Activated CD8-positive, alpha-beta memory T cell treated with anti-CD3 and anti-CD28 coated beads, Interleukin-2, amount 50 U/mL, for 24 hours (primary cell): Measurements from ENCODE around the gene BCORL1.

ENCODE experiments used
- DNase-seq: peaks from one replicate; pipeline ENCODE4 v3.0.0-alpha.2; 2020; ENCODE audit errors: extremely low read depth

BCORL1 gene, protein sequence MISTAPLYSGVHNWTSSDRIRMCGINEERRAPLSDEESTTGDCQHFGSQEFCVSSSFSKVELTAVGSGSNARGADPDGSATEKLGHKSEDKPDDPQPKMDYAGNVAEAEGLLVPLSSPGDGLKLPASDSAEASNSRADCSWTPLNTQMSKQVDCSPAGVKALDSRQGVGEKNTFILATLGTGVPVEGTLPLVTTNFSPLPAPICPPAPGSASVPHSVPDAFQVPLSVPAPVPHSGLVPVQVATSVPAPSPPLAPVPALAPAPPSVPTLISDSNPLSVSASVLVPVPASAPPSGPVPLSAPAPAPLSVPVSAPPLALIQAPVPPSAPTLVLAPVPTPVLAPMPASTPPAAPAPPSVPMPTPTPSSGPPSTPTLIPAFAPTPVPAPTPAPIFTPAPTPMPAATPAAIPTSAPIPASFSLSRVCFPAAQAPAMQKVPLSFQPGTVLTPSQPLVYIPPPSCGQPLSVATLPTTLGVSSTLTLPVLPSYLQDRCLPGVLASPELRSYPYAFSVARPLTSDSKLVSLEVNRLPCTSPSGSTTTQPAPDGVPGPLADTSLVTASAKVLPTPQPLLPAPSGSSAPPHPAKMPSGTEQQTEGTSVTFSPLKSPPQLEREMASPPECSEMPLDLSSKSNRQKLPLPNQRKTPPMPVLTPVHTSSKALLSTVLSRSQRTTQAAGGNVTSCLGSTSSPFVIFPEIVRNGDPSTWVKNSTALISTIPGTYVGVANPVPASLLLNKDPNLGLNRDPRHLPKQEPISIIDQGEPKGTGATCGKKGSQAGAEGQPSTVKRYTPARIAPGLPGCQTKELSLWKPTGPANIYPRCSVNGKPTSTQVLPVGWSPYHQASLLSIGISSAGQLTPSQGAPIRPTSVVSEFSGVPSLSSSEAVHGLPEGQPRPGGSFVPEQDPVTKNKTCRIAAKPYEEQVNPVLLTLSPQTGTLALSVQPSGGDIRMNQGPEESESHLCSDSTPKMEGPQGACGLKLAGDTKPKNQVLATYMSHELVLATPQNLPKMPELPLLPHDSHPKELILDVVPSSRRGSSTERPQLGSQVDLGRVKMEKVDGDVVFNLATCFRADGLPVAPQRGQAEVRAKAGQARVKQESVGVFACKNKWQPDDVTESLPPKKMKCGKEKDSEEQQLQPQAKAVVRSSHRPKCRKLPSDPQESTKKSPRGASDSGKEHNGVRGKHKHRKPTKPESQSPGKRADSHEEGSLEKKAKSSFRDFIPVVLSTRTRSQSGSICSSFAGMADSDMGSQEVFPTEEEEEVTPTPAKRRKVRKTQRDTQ (N-terminal part only)

DNA sequence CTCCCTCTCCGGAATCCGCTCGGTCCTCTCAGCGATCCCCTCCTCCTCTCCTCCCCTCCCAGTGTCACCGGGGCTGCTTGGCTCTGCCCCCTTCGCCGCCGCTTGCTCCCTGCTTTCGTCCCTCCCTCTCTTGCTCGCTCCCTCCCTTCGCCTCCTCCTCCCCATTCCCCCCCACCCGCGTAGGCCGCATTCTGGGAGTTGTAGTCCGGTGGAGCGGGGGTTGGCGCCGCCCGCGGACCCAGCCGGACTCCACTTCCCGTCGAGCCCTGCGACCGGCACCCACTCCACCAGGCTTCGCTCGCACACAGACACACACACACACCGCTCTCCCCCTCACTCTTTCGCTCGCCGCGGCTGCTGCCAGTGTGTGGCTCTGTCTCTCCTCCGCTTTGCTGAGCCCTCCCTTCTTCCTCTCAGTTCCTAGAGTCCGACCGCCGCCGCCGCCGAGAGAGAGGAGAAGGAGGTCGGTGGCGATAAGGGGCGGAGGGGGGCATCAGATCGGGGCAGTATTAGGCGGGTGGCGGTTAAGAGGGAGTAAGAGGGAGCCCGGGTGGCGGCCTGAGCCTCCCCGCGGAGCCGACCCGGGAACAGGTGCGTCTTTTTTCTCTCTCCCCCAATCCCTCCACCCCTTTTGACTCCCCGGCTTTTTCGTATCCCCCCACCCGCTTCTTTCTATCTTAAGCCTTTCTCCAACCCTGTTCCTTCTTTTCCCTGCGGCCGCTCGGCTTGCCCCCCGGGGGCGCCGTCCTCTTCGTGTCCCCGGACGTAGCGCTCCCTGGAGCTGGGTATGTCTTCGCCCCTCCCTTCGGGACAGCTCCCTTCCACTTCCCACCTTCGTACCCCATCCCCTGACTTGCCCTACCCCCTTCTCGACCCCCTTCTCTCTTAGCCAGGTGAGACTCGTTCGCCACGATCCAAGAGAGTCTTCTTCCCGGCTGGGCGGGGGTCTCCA lies at the start of gene BCORL1:
Gene BCORL1, plus strand, starts transcription at position 336 of the 952 bp plus-strand sequence. CDS start 22,597 bp downstream, outside the sequence.
- peak; percentile 60 for DNase-seq

GRCh38 chrX:129932821-129933321 lies 49.6 kb upstream of the BCORL1 start:
- DNase-seq: no peak

DNA sequence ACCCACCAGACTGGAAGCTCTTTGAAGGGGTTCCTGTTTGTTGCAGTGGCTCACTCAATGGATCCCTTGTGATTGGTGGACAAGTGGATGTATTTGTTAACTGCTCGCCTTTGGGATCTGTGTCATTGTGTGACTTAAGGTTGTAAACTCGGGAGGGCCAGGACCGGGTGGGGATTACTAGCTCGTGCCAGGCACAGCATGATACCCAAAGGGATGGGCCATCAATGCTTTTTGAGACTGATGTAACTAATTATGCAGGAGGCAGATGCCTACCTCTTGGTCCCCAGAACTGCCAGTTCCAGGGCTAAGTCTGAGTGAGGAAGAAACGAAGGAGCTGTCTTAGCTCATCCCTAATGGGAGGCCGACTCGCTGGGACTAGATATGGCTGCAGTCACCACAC lies 48.7 kb upstream of the BCORL1 start:
- no peak for DNase-seq

- no peak for DNase-seq
Observed at GRCh38 chrX:129934461-129934860, 48.0 kb upstream of the BCORL1 start.

DNA sequence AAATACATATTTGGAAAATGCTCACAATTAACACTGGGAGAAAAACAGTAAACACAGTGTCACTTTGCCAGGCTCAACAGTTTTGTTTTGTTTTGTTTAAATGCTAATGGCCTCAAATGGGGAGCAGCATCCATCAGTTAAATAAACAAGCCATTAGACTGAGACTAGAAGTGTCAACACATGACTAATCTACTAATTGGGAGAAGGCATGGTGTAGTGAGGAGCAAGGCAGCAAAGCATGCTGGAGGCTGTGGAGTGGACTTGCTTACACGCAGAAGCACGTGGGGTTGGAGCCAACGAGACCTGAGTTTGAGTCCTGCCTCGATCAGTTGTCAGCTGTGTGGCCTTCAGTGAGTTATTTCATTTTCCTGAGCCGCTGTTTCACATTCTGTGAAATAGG lies 47.5 kb upstream of the BCORL1 start:
- DNase-seq: no peak

DNA sequence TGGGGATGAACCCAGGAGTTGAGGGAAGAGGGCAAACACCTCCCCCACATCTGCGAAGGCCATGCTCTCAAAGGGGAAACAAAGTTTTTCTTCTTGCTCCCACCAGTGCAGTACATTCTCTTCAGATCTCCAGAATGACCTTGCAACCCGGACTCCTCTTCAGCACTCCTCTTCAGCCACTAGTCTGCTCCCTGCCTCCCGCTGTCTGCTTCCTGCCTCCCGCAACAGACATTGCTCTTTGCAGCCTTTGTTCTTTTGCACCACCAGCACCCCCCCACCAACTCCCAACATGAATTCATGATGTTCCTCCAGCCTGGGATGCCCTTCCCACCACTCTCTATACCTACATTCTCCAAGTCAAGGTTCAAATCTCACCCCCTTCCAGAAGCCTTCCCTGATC lies 44.4 kb upstream of the BCORL1 start:
- no peak for DNase-seq

- no peak for DNase-seq
Observed at GRCh38 chrX:129939986-129940385, 42.4 kb upstream of the BCORL1 start.

DNA sequence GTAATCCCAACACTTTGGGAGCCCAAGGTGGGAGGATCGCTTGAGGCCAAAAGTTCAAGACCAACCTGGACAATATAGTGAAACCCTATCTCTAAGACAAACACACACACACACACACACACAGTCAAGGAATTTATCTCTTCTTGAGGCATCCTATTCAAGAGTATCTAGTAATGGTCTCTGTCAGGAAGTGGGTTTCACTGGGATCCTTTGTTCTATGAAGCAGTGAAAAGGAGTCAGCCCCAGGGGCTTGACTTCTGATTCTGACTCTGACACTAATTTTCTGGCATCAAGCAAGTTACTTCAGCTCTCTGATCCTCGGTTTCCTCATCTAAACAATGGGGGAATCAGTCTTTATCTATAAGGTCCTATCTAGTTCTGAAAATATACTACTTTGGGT lies 41.7 kb upstream of the BCORL1 start:
- DNase-seq: no peak

- DNase-seq: no peak
Observed at GRCh38 chrX:129945131-129945530, 37.3 kb upstream of the BCORL1 start.

GRCh38 chrX:129953334-129953648 lies 29.1 kb upstream of the BCORL1 start:
- DNase-seq: no peak

GRCh38 chrX:129953881-129954280 lies 28.6 kb upstream of the BCORL1 start:
- DNase-seq: no peak

DNA sequence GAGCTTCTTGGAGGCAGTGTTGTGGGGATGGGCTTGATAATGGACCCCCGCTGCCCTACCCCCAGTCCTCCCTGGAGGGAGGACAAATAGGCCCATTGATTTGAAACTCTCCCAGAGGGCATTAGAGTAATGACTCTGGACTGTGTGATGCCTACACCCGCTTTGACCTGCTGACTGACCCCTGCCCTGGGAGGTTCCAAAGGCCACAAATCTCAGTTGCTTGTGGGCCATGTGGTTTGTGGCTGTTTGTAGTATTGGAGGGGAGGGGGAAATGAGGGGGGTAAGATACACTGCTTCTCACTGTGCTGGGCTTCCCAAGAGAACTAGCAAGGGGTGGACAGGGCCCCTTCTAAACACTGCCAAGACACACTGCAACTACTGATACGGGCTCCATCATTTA lies 27.6 kb upstream of the BCORL1 start:
- DNase-seq: no peak

DNA sequence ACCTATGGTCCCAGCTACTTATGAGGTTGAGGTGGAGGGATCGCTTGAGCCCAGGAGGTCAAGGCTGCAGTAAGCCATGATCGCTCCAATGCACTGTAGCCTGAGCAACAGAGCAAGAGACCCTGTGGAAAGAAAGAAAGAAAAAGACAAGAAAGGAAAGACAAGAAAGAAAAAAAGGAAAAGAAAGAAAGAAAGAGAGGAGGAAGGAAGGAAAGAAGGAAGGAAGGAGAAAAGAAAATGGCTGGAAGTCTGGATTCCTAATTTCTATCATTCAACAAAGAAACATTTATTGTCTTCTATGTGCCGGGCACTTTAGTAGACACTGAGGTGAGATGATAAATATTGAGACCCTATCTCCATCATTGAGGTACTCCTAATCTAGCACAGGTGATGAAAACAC lies 26.8 kb upstream of the BCORL1 start:
- DNase-seq: no peak

- no peak for DNase-seq
Observed at GRCh38 chrX:129956145-129956544, 26.3 kb upstream of the BCORL1 start.

GRCh38 chrX:129956765-129957164 lies 25.7 kb upstream of the BCORL1 start:
- no peak for DNase-seq

DNA sequence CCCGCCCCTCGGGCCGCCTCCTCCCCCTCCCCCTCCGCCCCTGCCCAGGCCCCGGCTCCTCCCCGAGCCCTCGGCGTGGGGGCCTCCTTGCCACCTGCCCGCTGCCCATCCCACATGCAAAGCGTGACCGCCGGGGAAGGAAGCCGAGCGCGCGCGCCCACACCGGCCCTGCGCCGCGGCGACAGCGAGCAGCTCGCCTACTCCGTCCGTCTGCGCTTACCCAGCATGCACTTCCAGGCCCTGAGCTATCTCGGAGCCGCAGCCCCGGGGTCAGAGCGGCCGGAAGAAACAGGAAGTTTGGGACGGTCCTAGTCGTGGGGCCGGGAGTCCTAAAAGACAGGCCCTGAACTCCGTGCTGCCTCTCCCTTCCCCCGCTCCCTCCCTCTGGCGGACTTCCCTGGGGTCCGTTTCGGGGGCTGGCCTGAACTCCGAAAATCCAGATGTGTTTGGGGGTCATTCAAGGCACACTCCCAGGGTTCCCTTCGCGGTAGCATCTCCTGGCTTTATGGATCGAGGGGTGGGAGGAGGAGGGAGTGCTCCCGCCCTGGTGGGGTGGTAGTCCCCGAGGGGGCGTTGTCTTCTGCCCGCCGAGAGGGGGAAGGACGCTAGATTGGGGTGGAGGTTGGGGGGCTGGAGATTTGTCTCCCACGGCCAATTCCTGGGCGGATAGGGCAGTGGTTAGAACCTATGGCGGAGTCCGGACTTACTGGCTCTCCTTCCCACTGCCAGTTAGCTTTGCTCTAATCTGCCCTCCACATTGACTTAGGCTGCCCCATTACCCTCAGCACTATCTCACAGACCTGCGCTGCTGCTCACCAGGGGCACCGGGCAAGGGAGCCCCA lies 25.0 kb upstream of the BCORL1 start:
- DNase-seq: no peak

- no peak for DNase-seq
Observed at GRCh38 chrX:129958083-129958465, 24.4 kb upstream of the BCORL1 start.

GRCh38 chrX:129958814-129959492 lies 23.5 kb upstream of the BCORL1 start:
- DNase-seq: no peak

DNA sequence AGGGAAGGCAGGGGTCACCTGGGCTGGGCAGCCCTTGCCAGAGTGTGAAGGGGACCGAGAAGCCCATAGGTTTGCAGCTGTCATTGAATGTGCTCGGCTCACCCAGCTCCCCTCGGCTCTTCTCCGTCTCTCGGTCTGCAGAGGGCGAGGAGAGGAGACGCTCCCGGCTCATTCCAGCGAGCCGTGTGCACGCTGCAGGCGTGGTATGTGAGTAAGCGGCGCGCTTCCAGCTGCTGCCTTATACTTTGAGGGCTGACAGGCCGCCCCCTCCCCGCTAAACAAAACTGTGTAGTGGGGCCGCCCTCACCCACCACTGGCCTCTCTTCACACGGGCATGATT lies 23.0 kb upstream of the BCORL1 start:
- no peak for DNase-seq
